H1 (cell line): ENCODE results near the gene MFSD2A. TPM values are rescaled to one million over a fixed set of nuclear protein-coding genes. Genes with fewer than 3 reads are reported as not detected.

ENCODE experiments used
- BACH1 ChIP-seq: IDR thresholded peaks from 2 replicates; pipeline ENCODE4 v1.6.1; 2012; ENCODE audit warnings: low read length, improper control_type of control experiment
- CTBP2 ChIP-seq: IDR thresholded peaks from 2 replicates; pipeline ENCODE4 v1.7.0; 2011; ENCODE audit warnings: borderline replicate concordance, mild to moderate bottlenecking, moderate library complexity, mixed read lengths, low read length; ENCODE audit not compliant: insufficient read depth, insufficient read length
- E2F6 ChIP-seq: IDR thresholded peaks from 2 replicates; pipeline ENCODE4 v1.6.1; 2012; ENCODE audit warnings: inconsistent platforms
- NANOG ChIP-seq: IDR thresholded peaks from 2 replicates; pipeline ENCODE4 v1.6.1; 2011; ENCODE audit warnings: low read length, low read depth, mild to moderate bottlenecking, inconsistent platforms; ENCODE audit not compliant: insufficient read depth, poor library complexity, severe bottlenecking
- POU5F1 ChIP-seq: IDR thresholded peaks from 2 replicates; pipeline ENCODE4 v1.6.1; 2011; ENCODE audit warnings: low read depth, mild to moderate bottlenecking, low read length, moderate library complexity
- polyA plus RNA-seq, 7 experiments: library from polyadenylated mRNA; depleted of rRNA in 3 of 7; stranded (reverse) in 5 of 7; unstranded in 2 of 7; fragments of >200 nt in 5 of 7; fragments of 200-250 nt in 2 of 7; gene quantifications; 1 replicate in 5 of 7; 2 replicates in 1 of 7; 4 replicates in 1 of 7; pipeline versions ENCODE4 v1.2.1 to v1.2.3, GENCODE V29; 2011 to 2013; ENCODE audit warnings: missing spikeins in 2 of 7, mixed read lengths in 2 of 7
- total RNA-seq: library from RNA; stranded (reverse); fragmentation: NEBNext Ultra II Directional; extraction: Animal tissue kit (Norgen Biotek cat#: 25700); gene quantifications from 2 replicates; pipeline ENCODE4 v1.2.1, GENCODE V29; 2021

MFSD2A gene
- total and polyA plus RNA-seq, 2 of the 8 experiments (the other 6 are each of a cell fraction or from before 2014, with no cell fraction given): 18.3 to 25.9 TPM

GRCh38 chr1:39928809-39929587 is 25.9 kb upstream of the MFSD2A start (continued):
- no peak for TF ChIP-seq BACH1
- TF ChIP-seq NANOG: no peak
- no peak for TF ChIP-seq E2F6
- TF ChIP-seq CTBP2: no peak
- no peak for TF ChIP-seq POU5F1
